Glutamatergic neuron (in vitro differentiated cells): ENCODE results near the gene SLC16A5. TPM values are rescaled to one million over a fixed set of nuclear protein-coding genes. Genes with fewer than 3 reads are reported as not detected.
A peak's percentile ranks its signal among the peaks of the same experiment; 100 is the strongest.

ENCODE experiments used
- DNase-seq: peaks from one replicate; pipeline ENCODE4 v3.0.0; 2022
- H3K27ac Mint-ChIP-seq: one replicate; pipeline ENCODE4 v1.8.0; 2020; ENCODE audit warnings: mild to moderate bottlenecking, mixed read lengths, inconsistent platforms; ENCODE audit not compliant: unreplicated experiment
- H3K27me3 Mint-ChIP-seq: one replicate; pipeline ENCODE4 v1.8.0; 2020; ENCODE audit warnings: mild to moderate bottlenecking, moderate library complexity, mixed read lengths, inconsistent platforms; ENCODE audit not compliant: unreplicated experiment
- H3K36me3 Mint-ChIP-seq: one replicate; pipeline ENCODE4 v1.8.0; 2020; ENCODE audit warnings: mild to moderate bottlenecking, mixed read lengths, inconsistent platforms; ENCODE audit not compliant: unreplicated experiment
- H3K4me1 Mint-ChIP-seq: one replicate; pipeline ENCODE4 v1.8.0; 2020; ENCODE audit warnings: mild to moderate bottlenecking, low read depth, mixed read lengths, inconsistent platforms; ENCODE audit not compliant: unreplicated experiment
- H3K4me3 Mint-ChIP-seq: one replicate; pipeline ENCODE4 v1.8.0; 2020; ENCODE audit warnings: mild to moderate bottlenecking, mixed read lengths, inconsistent platforms; ENCODE audit not compliant: unreplicated experiment
- H3K9me3 Mint-ChIP-seq: one replicate; pipeline ENCODE4 v1.8.0; 2020; ENCODE audit warnings: mild to moderate bottlenecking, moderate library complexity, mixed read lengths, inconsistent platforms; ENCODE audit not compliant: unreplicated experiment
- CTCF ChIP-seq: fragments of 200-600 bp; sonication (generic); IDR thresholded peaks from one replicate; pipeline ENCODE4 v1.5.0; 2021; ENCODE audit not compliant: partially characterized antibody, unreplicated experiment
- total RNA-seq: library from RNA; stranded (reverse); fragmentation: NEBNext Ultra II Directional; extraction: Animal tissue kit (Norgen Biotek cat#: 25700); gene quantifications from one replicate; pipeline ENCODE4 v1.2.1, GENCODE V29; 2021; ENCODE audit not compliant: unreplicated experiment

Gene SLC16A5
- total RNA-seq, 1 donor from 2014 or later: 1.1 TPM

DNA sequence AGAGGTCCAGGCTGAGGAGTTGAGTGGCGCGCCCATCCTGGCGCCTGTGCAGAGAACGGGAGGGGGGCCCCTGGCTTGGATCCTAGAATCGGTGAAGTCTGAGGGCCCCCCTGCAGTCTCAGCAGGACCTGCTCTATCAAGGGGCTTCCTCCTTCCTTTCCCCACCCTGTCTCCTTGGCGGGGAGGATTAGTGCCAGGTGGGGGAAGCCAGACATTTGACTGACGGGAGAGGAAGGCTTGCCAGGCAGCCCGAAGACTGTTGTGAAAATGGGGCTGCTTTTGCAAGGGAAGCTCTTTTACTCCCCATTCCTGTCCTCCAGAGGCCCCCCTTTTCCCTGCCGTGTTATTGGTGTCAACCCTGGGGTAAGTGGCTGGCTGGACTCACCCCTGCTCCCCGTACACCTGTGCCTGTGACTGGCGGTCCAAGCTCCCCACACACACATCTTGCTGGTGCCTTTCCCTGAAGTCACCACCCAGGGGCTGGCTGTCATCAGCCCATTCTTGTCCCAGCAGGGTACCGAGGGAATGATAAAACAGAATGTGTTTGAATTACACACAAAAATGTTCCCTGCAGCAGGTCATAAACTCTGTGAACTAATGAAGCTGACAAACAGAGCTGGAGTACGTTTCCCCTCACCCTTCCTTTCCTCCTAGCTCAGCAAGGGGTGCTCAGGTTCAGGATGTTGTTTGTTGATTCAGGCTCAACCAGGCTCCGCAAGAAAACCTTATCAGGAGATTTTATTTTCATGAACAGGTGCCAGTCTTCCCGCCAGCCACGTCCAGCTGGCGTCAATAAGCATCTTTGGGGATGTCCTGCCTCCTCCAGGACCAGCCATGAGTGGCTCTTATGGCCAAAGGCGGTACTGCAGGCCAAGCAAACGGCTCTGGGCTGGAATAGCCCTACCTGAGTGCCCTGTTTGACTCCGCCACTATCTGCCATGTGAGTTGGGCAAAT lies 17.6 kb downstream of the SLC16A5 start:
- Mint-ChIP-seq H3K4me1 (no peaks in the 10 kb centered on the region), H3K27me3 (peaks cover 8% of the 10 kb centered on the region), H3K36me3 (no peaks in the 10 kb centered on the region), H3K27ac (no peak overlapping the region), H3K9me3 (peaks cover 6% of the 10 kb centered on the region), H3K4me3 (peak overlapping the region; percentile 7)
- peak; percentile 90 for TF ChIP-seq CTCF
- DNase-seq: peak; percentile 80

GRCh38 chr17:75108193-75108592 lies 20.4 kb downstream of the SLC16A5 start:
- no peak for DNase-seq
- Mint-ChIP-seq H3K36me3 (no peaks in the 10 kb centered on the region), H3K4me3 (peak overlapping the region; percentile 79), H3K4me1 (no peaks in the 10 kb centered on the region), H3K27me3 (peaks cover 8% of the 10 kb centered on the region), H3K9me3 (peaks cover 6% of the 10 kb centered on the region), H3K27ac (no peak overlapping the region)
- no peak for TF ChIP-seq CTCF

- peaks cover 6% of the 10 kb centered on the region for H3K9me3 Mint-ChIP-seq
- H3K27ac Mint-ChIP-seq: no peak overlapping the region
- peaks cover 8% of the 10 kb centered on the region for H3K27me3 Mint-ChIP-seq
- no peak for TF ChIP-seq CTCF
- H3K36me3 Mint-ChIP-seq: no peaks in the 10 kb centered on the region
- no peak for DNase-seq
- peaks cover under 1% of the 10 kb centered on the region for H3K4me1 Mint-ChIP-seq
- H3K4me3 Mint-ChIP-seq: peak overlapping the region; percentile 88
Observed at GRCh38 chr17:75109046-75109406, 21.3 kb downstream of the SLC16A5 start.

GRCh38 chr17:75109407-75110233 lies 21.9 kb downstream of the SLC16A5 start, which contains the start of gene ARMC7:
Gene ARMC7 (plus strand): TSS chr17:75109969. CDS start chr17:75110289, 320 bp downstream.
- Mint-ChIP-seq H3K36me3 (no peaks in the 10 kb centered on the region), H3K27ac (no peak within 1 kb of the TSS), H3K9me3 (peaks cover 6% of the 10 kb centered on the region), H3K4me1 (peaks cover 2% of the 10 kb centered on the region), H3K27me3 (peaks cover 6% of the 10 kb centered on the region), H3K4me3 (peak within 1 kb of the TSS; percentile 88)
- DNase-seq: peak; percentile 91
- no peak for TF ChIP-seq CTCF
